Neutrophil (primary cell): Measurements from ENCODE around the gene ALPK1.

Source experiments
- H3K27ac ChIP-seq: fragments of 200-600 bp; sonication (generic); 2 replicates; pipeline ENCODE4 v1.5.1; 2016; ENCODE audit warnings: mild to moderate bottlenecking, moderate library complexity
- H3K27me3 ChIP-seq: fragments of 200-600 bp; sonication (generic); 2 replicates; pipeline ENCODE4 v1.6.0; 2016; ENCODE audit warnings: mild to moderate bottlenecking
- H3K36me3 ChIP-seq: fragments of 200-600 bp; sonication (generic); 2 replicates; pipeline ENCODE4 v1.5.1; 2017
- H3K4me1 ChIP-seq, 2 experiments: fragments of 200-600 bp in 1 of 2; sonication (generic) in 1 of 2; 1 replicate in 1 of 2; 2 replicates in 1 of 2; pipeline versions ENCODE4 v1.5.1 to v1.6.1; 2013 to 2016; ENCODE audit warnings: low read depth in 1 of 2, low read length in 1 of 2, mild to moderate bottlenecking in 1 of 2, moderate library complexity in 1 of 2; ENCODE audit not compliant: control insufficient read depth in 1 of 2, insufficient read depth in 1 of 2
- H3K4me3 ChIP-seq, 2 experiments: fragments of 200-600 bp in 1 of 2; sonication (generic) in 1 of 2; 1 replicate in 1 of 2; 2 replicates in 1 of 2; pipeline ENCODE4 v1.5.1; 2013 to 2016; ENCODE audit warnings: low read depth in 1 of 2, low read length in 1 of 2, mild to moderate bottlenecking in 1 of 2, moderate library complexity in 1 of 2
- H3K9me3 ChIP-seq: fragments of 200-600 bp; sonication (generic); 2 replicates; pipeline ENCODE4 v1.5.1; 2016
- TF ChIP-seq, protein P1 (sequence below): fragments of 200-600 bp; sonication (generic); IDR thresholded peaks from 2 replicates; pipeline ENCODE4 v1.5.1; 2016; ENCODE audit warnings: antibody characterized with exemption

Gene ALPK1

DNA sequence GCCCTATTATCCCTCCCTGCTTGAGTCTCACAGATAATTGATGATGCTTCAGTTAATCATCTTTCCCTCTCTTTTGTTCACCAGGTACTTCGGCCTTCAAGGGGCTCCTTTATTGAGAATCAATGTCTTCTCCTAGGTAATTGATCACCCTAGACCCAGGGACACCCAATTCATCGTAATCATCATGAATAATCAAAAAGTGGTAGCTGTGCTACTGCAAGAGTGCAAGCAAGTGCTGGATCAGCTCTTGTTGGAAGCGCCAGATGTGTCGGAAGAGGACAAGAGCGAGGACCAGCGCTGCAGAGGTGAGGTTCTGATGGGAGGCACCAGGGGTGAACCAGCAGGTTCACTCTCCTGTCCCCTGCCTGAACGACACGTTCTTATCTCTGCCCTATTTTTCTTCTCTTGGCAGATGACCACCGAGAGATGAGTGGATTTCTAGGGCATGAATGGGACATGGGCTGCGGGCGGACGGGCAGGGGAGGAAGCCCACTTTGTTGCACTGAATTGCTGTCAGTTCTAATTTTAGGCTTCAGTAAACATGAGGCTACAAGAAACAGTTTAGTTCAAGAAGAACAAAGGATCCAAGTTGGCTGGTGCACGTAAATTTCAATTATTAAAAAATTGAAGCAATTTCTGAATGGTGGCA is 80.5 kb downstream of the ALPK1 start:
- H3K4me1 ChIP-seq, result no peaks in the 10 kb centered on the region
- no peak overlapping the region for H3K27ac ChIP-seq
- H3K9me3 ChIP-seq, result no peaks in the 10 kb centered on the region
- H3K27me3 ChIP-seq, result no peaks in the 10 kb centered on the region
- H3K36me3 ChIP-seq, result peaks cover 60% of the 10 kb centered on the region
- H3K4me3 ChIP-seq, result no peak overlapping the region
- TF ChIP-seq, protein P1, sequence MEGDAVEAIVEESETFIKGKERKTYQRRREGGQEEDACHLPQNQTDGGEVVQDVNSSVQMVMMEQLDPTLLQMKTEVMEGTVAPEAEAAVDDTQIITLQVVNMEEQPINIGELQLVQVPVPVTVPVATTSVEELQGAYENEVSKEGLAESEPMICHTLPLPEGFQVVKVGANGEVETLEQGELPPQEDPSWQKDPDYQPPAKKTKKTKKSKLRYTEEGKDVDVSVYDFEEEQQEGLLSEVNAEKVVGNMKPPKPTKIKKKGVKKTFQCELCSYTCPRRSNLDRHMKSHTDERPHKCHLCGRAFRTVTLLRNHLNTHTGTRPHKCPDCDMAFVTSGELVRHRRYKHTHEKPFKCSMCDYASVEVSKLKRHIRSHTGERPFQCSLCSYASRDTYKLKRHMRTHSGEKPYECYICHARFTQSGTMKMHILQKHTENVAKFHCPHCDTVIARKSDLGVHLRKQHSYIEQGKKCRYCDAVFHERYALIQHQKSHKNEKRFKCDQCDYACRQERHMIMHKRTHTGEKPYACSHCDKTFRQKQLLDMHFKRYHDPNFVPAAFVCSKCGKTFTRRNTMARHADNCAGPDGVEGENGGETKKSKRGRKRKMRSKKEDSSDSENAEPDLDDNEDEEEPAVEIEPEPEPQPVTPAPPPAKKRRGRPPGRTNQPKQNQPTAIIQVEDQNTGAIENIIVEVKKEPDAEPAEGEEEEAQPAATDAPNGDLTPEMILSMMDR, result no peak

DNA sequence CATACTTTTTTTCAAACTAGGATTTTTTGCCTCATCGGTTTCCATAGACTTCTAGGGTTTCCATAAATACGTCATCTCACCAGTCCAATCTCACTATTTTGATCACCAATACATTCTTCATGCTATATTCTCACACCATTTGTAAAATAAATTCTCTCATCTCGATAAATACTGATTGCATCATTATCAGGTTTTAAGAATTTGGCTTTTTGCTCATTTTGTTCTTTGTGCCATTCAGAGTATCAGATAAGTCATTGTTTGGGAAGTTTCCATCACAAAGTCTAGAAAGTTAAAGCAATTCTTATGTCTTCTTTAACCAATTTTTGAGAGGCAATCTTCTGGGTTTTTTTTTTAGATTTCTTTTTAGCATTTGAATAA is 81.1 kb downstream of the ALPK1 start:
- Histone ChIP-seq H3K36me3 (peaks cover 65% of the 10 kb centered on the region), H3K27me3 (no peaks in the 10 kb centered on the region), H3K27ac (no peak overlapping the region), H3K4me3 (no peak overlapping the region), H3K9me3 (no peaks in the 10 kb centered on the region), H3K4me1 (no peaks in the 10 kb centered on the region)
- TF ChIP-seq, protein P1, result no peak

DNA sequence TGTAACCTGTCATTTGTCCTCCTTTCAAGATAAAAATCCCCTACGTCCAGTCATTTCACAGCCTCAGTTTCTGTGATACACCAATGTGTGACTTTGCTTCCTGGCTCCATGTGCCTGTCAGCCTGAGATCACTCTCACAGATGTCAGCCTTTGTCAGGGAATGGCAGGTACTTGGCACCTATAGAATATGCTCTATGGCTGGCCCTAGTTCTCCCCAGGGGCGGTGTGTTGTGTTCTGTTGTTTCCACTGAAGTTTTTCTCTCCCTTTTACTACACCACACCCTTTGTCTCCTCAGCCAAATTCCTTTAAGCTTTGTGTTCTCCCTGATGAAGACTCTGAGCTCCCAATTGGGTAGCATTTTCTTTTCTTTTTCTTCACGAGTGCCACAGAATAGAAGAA is 81.7 kb downstream of the ALPK1 start:
- Histone ChIP-seq H3K27me3 (no peaks in the 10 kb centered on the region), H3K27ac (no peak overlapping the region), H3K4me1 (no peaks in the 10 kb centered on the region), H3K9me3 (no peaks in the 10 kb centered on the region), H3K4me3 (no peak overlapping the region), H3K36me3 (peaks cover 71% of the 10 kb centered on the region)
- TF ChIP-seq, protein P1, result no peak

DNA sequence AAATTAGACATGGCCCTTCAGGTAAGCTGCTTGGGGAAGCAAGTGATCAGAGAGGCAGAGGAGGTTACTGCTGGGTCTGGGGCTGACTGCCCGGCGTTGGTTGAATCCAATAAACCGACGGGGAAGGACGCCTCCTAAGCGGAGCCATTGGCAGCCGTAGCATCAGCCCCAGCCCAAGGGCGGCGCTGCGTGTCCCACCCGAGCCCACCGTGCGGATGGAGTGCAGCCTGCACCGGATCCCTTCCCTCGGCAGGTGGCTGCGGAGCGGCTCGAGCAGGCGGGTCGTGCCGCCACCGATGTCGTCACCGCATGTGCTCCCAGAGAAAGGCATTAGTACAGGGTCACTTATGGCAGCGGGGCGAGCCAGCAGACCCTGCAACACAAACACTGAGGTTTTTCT is 82.1 kb downstream of the ALPK1 start:
- Histone ChIP-seq H3K4me3 (no peak overlapping the region), H3K9me3 (no peaks in the 10 kb centered on the region), H3K4me1 (no peaks in the 10 kb centered on the region), H3K27me3 (no peaks in the 10 kb centered on the region), H3K36me3 (peaks cover 75% of the 10 kb centered on the region), H3K27ac (no peak overlapping the region)
- TF ChIP-seq, protein P1, result no peak

DNA sequence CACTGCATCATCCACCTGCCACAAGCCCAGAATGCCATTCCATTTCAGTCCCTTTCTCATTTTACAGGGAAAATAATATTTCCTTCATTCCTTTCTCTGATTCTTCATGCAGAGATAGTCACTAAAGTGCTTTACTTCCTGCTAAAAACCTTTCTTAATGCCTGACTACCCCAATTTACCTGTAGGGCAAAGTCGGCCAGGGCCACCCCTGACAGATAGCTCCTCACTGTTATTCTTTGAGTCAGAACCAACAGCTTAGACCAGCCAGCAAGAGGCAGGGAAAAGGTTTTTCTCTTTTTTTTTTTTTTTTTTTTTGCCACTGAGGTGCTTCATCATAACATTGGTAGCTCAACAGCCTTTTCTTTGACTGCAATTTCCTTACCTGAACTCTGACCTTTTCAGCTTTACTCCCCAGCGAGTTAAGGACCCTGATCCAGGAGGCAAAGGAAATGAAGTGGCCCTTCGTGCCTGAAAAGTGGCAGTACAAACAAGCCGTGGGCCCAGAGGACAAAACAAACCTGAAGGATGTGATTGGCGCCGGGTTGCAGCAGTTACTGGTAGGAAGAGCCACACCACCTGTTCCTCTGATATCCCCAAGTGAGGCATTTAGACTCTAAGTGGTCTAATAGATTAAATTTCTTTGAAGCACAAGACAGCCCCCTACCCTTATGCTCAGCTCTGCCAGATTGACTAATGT is 85.0 kb downstream of the ALPK1 start:
- no peak overlapping the region for H3K27ac ChIP-seq
- H3K4me1 ChIP-seq, result no peaks in the 10 kb centered on the region
- H3K9me3 ChIP-seq, result no peaks in the 10 kb centered on the region
- H3K36me3 ChIP-seq, result peaks cover 96% of the 10 kb centered on the region
- TF ChIP-seq, protein P1, result no peak
- no peak overlapping the region for H3K4me3 ChIP-seq
- H3K27me3 ChIP-seq, result no peaks in the 10 kb centered on the region
